Muscle of arm (tissue), 14 donors: ENCODE data around the gene RPL31. TPM values are rescaled to one million over a fixed set of nuclear protein-coding genes. Genes with fewer than 3 reads are reported as not detected.
A peak's percentile ranks its signal among the peaks of the same experiment; 100 is the strongest.

Experiments
- DNase-seq: peaks from one replicate; pipeline ENCODE4 v3.0.0-alpha.2; 2013
- long read RNA-seq, 11 donors: transcript quantifications; one replicate each; lab custom pipeline, GENCODE V29; 2026
- polyA plus RNA-seq, 12 donors: library from polyadenylated mRNA; unstranded; fragments of 120-200 nt; gene quantifications; one replicate each; pipeline ENCODE4 v1.2.1, GENCODE V29; 2013; ENCODE audit not compliant: insufficient read length in 12 of 12

The RPL31 gene
- polyA plus RNA-seq = 1,000 to 10,000 TPM in 11 of 12 donors, not detected in 1; 2,083 to 3,992 (median 3,612) TPM
- long read RNA-seq, donor 1, transcript RPL31-203 (5 exons, 1,110 nt) = minor isoform, 23 of 3,831 reads
- long read RNA-seq, donor 1, transcript RPL31-205 (4 exons, 716 nt) = minor isoform, 72 of 3,831 reads
- long read RNA-seq, donor 1, transcript RPL31-208 (4 exons, 825 nt) = minor isoform, 658 of 3,831 reads
- long read RNA-seq, donor 1, transcript RPL31-201 (5 exons, 1,865 nt) = major isoform, 2,596 of 3,831 reads
- long read RNA-seq, donor 1, partial matches to known transcripts = 293 of 3,831 reads
- long read RNA-seq, donor 1, other reads (novel, unspliced or antisense) = 156 of 3,831 reads
- long read RNA-seq, donor 2, transcript RPL31-205 (4 exons, 716 nt) = minor isoform, 98 of 4,603 reads
- long read RNA-seq, donor 2, transcript RPL31-211 (3 exons, 357 nt) = minor isoform, 49 of 4,603 reads
- long read RNA-seq, donor 2, transcript RPL31-208 (4 exons, 825 nt) = minor isoform, 1,339 of 4,603 reads
- long read RNA-seq, donor 2, transcript RPL31-201 (5 exons, 1,865 nt) = major isoform, 2,487 of 4,603 reads
- long read RNA-seq, donor 2, partial matches to known transcripts = 412 of 4,603 reads
- long read RNA-seq, donor 2, other reads (novel, unspliced or antisense) = 184 of 4,603 reads
- long read RNA-seq, donor 3, transcript RPL31-205 (4 exons, 716 nt) = minor isoform, 30 of 1,695 reads
- long read RNA-seq, donor 3, transcript RPL31-208 (4 exons, 825 nt) = minor isoform, 410 of 1,695 reads
- long read RNA-seq, donor 3, transcript RPL31-211 (3 exons, 357 nt) = minor isoform, 19 of 1,695 reads
- long read RNA-seq, donor 3, transcript RPL31-201 (5 exons, 1,865 nt) = major isoform, 1,063 of 1,695 reads
- long read RNA-seq, donor 3, partial matches to known transcripts = 84 of 1,695 reads
- long read RNA-seq, donor 3, other reads (novel, unspliced or antisense) = 73 of 1,695 reads
- long read RNA-seq, donor 4, transcript RPL31-201 (5 exons, 1,865 nt) = major isoform, 946 of 1,474 reads
- long read RNA-seq, donor 4, transcript RPL31-205 (4 exons, 716 nt) = minor isoform, 27 of 1,474 reads
- long read RNA-seq, donor 4, transcript RPL31-202 (3 exons, 641 nt) = minor isoform, 9 of 1,474 reads
- long read RNA-seq, donor 4, transcript RPL31-208 (4 exons, 825 nt) = minor isoform, 358 of 1,474 reads
- long read RNA-seq, donor 4, partial matches to known transcripts = 79 of 1,474 reads
- long read RNA-seq, donor 4, other reads (novel, unspliced or antisense) = 41 of 1,474 reads
- long read RNA-seq, donor 5, transcript RPL31-201 (5 exons, 1,865 nt) = major isoform, 2,737 of 4,461 reads
- long read RNA-seq, donor 5, transcript RPL31-208 (4 exons, 825 nt) = minor isoform, 1,109 of 4,461 reads
- long read RNA-seq, donor 5, transcript RPL31-205 (4 exons, 716 nt) = minor isoform, 96 of 4,461 reads
- long read RNA-seq, donor 5, transcript RPL31-211 (3 exons, 357 nt) = minor isoform, 46 of 4,461 reads
- long read RNA-seq, donor 5, partial matches to known transcripts = 231 of 4,461 reads
- long read RNA-seq, donor 5, other reads (novel, unspliced or antisense) = 166 of 4,461 reads
- long read RNA-seq, donor 6, transcript RPL31-208 (4 exons, 825 nt) = minor isoform, 655 of 2,258 reads
- long read RNA-seq, donor 6, transcript RPL31-205 (4 exons, 716 nt) = minor isoform, 32 of 2,258 reads
- long read RNA-seq, donor 6, transcript RPL31-201 (5 exons, 1,865 nt) = major isoform, 1,296 of 2,258 reads
- long read RNA-seq, donor 6, transcript RPL31-211 (3 exons, 357 nt) = minor isoform, 18 of 2,258 reads
- long read RNA-seq, donor 6, partial matches to known transcripts = 151 of 2,258 reads
- long read RNA-seq, donor 6, other reads (novel, unspliced or antisense) = 87 of 2,258 reads
- long read RNA-seq, donor 7, transcript RPL31-203 (5 exons, 1,110 nt) = minor isoform, 10 of 1,870 reads
- long read RNA-seq, donor 7, transcript RPL31-201 (5 exons, 1,865 nt) = major isoform, 1,193 of 1,870 reads
- long read RNA-seq, donor 7, transcript RPL31-205 (4 exons, 716 nt) = minor isoform, 25 of 1,870 reads
- long read RNA-seq, donor 7, transcript RPL31-208 (4 exons, 825 nt) = minor isoform, 456 of 1,870 reads
- long read RNA-seq, donor 7, partial matches to known transcripts = 102 of 1,870 reads
- long read RNA-seq, donor 7, other reads (novel, unspliced or antisense) = 64 of 1,870 reads
- long read RNA-seq, donor 8, transcript RPL31-208 (4 exons, 825 nt) = minor isoform, 760 of 3,752 reads
- long read RNA-seq, donor 8, transcript RPL31-205 (4 exons, 716 nt) = minor isoform, 73 of 3,752 reads
- long read RNA-seq, donor 8, transcript RPL31-202 (3 exons, 641 nt) = minor isoform, 30 of 3,752 reads
- long read RNA-seq, donor 8, transcript RPL31-201 (5 exons, 1,865 nt) = major isoform, 2,512 of 3,752 reads
- long read RNA-seq, donor 8, partial matches to known transcripts = 160 of 3,752 reads
- long read RNA-seq, donor 8, other reads (novel, unspliced or antisense) = 164 of 3,752 reads
- long read RNA-seq, donor 9, transcript RPL31-205 (4 exons, 716 nt) = minor isoform, 44 of 2,756 reads
- long read RNA-seq, donor 9, transcript RPL31-208 (4 exons, 825 nt) = minor isoform, 736 of 2,756 reads
- long read RNA-seq, donor 9, transcript RPL31-201 (5 exons, 1,865 nt) = major isoform, 1,683 of 2,756 reads
- long read RNA-seq, donor 9, transcript RPL31-211 (3 exons, 357 nt) = minor isoform, 19 of 2,756 reads
- long read RNA-seq, donor 9, partial matches to known transcripts = 195 of 2,756 reads
- long read RNA-seq, donor 9, other reads (novel, unspliced or antisense) = 61 of 2,756 reads
- long read RNA-seq, donor 10, transcript RPL31-205 (4 exons, 716 nt) = minor isoform, 82 of 3,307 reads
- long read RNA-seq, donor 10, transcript RPL31-201 (5 exons, 1,865 nt) = major isoform, 2,211 of 3,307 reads
- long read RNA-seq, donor 10, transcript RPL31-208 (4 exons, 825 nt) = minor isoform, 677 of 3,307 reads
- long read RNA-seq, donor 10, transcript RPL31-202 (3 exons, 641 nt) = minor isoform, 26 of 3,307 reads
- long read RNA-seq, donor 10, partial matches to known transcripts = 175 of 3,307 reads
- long read RNA-seq, donor 10, other reads (novel, unspliced or antisense) = 93 of 3,307 reads
- long read RNA-seq, donor 11, transcript RPL31-201 (5 exons, 1,865 nt) = major isoform, 2,572 of 4,051 reads
- long read RNA-seq, donor 11, transcript RPL31-208 (4 exons, 825 nt) = minor isoform, 921 of 4,051 reads
- long read RNA-seq, donor 11, transcript RPL31-202 (3 exons, 641 nt) = minor isoform, 25 of 4,051 reads
- long read RNA-seq, donor 11, transcript RPL31-205 (4 exons, 716 nt) = minor isoform, 72 of 4,051 reads
- long read RNA-seq, donor 11, partial matches to known transcripts = 230 of 4,051 reads
- long read RNA-seq, donor 11, other reads (novel, unspliced or antisense) = 183 of 4,051 reads

GRCh38 chr2:101001691-101002561 is at the start of gene RPL31:
RPL31 (plus strand) TSS chr2:101002289; CDS start chr2:101002702, 413 bp downstream.
- peak; percentile 98 for DNase-seq

GRCh38 chr2:100952512-100952911 is 49.6 kb upstream of the RPL31 start:
- no peak for DNase-seq

GRCh38 chr2:100953406-100954043 is 48.6 kb upstream of the RPL31 start:
- no peak for DNase-seq

- DNase-seq = no peak
Observed at GRCh38 chr2:100954044-100954420, 48.1 kb upstream of the RPL31 start.

DNA sequence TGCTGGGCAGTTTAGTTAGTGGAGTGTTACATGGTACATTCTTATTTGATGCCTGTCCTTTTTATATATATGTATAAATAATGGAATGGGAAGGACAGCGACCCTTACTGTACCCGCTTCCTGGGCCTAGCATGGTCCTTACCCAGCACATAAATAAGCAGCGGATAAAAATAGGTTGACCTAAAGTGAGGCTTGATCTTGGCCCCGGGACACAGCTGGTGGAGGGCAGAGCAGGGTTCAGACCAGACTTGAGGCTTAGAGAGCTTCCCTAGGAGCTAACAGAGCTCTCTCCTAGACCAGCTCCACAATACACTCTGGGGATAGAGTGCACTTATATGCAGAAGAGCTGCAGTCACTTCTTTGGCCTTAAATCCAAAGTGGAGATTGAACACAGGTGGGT is 46.9 kb upstream of the RPL31 start:
- DNase-seq = no peak

DNA sequence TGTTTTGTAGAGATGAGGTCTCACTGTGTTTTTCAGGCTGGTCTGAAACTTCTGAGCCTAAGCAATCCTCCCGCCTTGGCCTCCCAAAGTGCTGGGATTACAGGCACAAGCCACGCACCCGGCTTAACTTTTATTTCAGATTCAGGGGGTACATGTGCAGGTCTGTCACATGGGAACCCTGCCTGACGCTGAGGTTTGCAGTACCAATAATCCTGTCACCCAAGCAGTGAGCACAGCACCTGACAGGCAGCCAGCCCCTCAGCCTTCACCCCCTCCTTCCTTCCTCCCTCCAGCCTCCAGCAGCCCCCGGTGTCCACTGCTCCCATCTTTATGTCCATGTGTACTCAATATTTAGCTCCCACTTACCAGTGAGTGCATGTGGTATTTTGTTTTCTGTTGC is 46.0 kb upstream of the RPL31 start:
- no peak for DNase-seq

DNA sequence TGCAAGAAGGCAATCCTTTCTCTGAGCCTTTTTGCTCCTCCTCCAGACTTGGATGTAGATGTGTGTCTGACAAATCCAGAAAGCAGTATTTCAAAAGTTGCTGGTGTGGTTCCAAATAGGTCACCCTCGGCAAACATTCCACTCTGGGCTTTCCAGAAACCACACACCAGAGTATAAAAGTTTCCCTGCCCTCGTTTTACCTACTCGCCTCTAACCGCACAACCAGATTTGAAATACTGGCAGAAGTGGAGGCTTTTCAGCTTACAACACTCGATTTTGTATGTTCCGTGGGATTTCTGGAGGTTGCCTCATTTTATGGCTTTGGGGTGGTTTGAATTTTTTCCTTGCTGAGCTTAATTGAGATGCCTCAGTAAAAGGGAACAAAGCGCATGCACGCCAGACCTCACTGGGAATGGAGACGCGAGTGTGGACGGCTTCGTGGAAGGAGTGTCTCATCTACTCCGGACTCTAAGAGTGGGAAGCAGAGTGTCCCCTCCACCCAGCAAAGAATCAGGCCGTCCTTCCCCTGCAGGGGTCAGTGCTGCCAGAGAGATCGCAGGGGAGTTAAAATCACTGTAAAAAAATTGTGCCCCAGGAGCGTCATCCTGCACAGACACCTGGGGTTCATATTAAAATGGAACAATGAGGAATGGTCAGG is 44.0 kb upstream of the RPL31 start:
- DNase-seq = peak; percentile 63

GRCh38 chr2:100959225-100959880 is 42.7 kb upstream of the RPL31 start:
- no peak for DNase-seq

DNA sequence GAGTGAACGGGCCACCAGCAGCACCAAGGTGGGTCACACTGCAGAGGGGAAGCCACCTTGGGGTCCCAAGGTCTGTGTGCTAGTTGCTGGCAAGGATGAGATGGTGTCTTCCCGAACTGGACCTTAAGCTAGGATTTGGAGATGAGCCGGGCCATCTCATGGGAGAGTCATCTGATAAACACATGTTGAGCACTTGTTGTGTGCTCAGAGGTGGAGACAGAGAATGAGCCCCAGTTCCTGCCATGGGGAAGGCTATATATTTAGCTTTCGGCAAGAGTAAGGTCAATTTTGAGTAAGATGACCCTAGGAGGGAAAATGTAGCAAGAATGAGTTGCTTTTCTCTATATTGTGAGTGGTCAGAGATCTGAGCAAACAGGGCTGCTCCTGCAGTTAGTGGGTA is 41.4 kb upstream of the RPL31 start:
- no peak for DNase-seq

DNA sequence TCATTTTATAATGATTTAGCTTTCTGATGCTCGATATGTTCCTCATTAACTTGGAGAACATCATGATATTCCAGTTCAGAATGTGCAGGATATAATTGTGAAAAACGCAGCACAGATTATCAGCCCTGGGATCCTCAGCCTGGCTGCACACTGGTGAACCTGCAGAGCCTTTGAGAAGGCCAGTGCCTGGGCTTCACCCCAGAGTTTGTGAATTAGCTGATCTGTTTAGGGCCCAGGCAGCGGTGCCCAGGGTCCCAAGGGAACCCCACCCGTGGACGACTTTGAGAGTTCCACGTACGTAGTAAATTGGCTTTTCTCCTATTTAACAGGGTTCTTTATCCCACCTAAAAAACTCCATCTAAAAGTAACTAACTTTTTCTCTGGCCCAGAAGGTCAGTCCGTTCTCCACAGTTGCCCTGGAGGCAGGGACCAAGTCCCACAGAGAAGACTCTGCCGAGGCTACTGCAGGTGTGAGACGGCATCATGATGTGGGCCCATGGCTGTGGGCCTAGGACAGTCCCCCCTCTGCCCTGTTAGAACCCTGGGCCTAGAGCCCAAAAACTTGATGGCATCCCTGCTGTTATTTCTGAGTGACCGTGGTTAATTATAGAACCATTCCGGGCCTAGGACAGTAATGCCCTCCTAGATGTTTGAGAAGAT is 39.6 kb upstream of the RPL31 start:
- DNase-seq = no peak

DNA sequence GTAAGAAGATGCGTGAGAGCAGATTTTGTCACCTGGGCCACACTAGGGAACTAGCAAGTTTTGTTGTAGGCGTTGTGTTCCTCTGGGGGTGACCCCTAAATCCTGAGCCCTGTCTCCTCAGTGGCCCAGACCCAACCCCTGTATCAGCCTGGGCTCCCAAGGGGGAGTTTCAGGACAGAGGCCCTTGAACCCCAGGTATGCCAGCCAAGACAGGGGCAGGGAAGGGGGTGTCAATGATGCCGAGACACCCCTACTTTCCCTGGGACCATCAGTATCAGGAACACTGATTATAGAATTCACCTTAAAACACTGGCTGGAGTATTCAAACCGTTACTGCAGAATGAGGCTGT is 39.1 kb upstream of the RPL31 start:
- no peak for DNase-seq

DNA sequence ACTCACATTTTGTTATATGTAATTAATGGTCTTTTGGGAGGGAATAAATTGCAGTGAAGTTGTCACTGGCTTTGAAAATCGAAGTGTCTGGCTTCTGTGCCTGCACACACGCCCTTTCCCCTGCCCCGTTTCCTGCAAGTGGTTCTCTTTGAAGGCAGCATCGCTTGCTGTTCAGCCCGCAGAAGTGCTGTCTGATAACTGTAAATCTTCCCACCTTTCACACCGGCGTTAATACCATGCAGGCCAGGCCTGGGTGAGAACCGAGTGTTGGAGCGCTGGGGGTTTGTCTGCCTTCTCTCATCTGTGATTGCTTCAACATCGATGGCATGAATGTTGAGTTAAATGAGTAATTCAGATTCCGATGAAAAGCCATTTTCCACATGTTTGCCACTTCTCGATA is 37.9 kb upstream of the RPL31 start:
- no peak for DNase-seq

- peak; percentile 63 for DNase-seq
Observed at GRCh38 chr2:100964681-100965169, 37.4 kb upstream of the RPL31 start.

DNA sequence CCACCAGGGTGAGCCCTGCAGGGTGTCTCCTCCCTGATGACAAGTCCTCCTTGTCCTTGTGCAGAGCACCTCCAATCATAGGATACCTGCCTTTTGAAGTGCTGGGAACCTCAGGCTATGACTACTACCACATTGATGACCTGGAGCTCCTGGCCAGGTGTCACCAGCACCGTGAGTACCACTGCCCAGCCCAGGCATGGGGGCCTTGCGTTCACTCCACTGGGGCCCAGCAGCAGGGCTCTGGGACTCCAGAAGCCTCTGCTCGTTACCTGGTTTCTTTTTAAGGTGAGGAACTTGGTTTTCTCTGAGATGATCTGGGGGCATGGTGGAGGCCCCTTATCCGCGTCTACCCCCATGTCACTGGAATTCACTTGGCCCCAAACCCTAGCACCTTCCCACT is 36.5 kb upstream of the RPL31 start:
- DNase-seq = no peak
